Measurements from ENCODE around the gene TTC27. TPM values are rescaled to one million over a fixed set of nuclear protein-coding genes. Genes with fewer than 3 reads are reported as not detected.

Gene TTC27
- total and polyA plus RNA-seq, 5 donors = 5.0 to 10.3 (median 7.2) TPM

- intact Hi-C loops (cut with DNase I) = no loop called here
- Histone ChIP-seq H3K27me3 (ENCODE audit: control insufficient read depth, insufficient read depth) (no peaks in the 10 kb centered on the region), H3K4me1 (ENCODE audit: control insufficient read depth, insufficient read depth, low read length) (peaks cover 6% of the 10 kb centered on the region), H3K4me3 (ENCODE audit: low read length) (no peak overlapping the region), H3K27ac (ENCODE audit: low read length) (no peak overlapping the region), H3K9me3 (ENCODE audit: control insufficient read depth, low read length) (no peaks in the 10 kb centered on the region)
- DNase-seq = no peak
- ATAC-seq = no peak
- WGBS = 86% methylated on average over 7 of the region's 7 CpGs
Observed at GRCh38 chr2:32756074-32756727, 128.4 kb downstream of the TTC27 start.

- Histone ChIP-seq H3K9me3 (ENCODE audit: control insufficient read depth, low read length) (no peaks in the 10 kb centered on the region), H3K4me1 (ENCODE audit: control insufficient read depth, insufficient read depth, low read length) (peaks cover 4% of the 10 kb centered on the region), H3K27me3 (ENCODE audit: control insufficient read depth, insufficient read depth) (no peaks in the 10 kb centered on the region), H3K27ac (ENCODE audit: low read length) (peak overlapping the region; percentile 64), H3K4me3 (ENCODE audit: low read length) (peak overlapping the region; percentile 20)
- WGBS = 59% methylated on average over 11 of the region's 11 CpGs
- intact Hi-C loops (cut with DNase I) = no loop called here
- ATAC-seq (peak; percentile 63 to 82), DNase-seq (peak in 1 of 3 donors; percentile 70)
Observed at GRCh38 chr2:32758232-32758631, 130.4 kb downstream of the TTC27 start.

GRCh38 chr2:32760628-32761027 lies 132.8 kb downstream of the TTC27 start:
- Histone ChIP-seq H3K27ac (ENCODE audit: low read length) (no peak overlapping the region), H3K9me3 (ENCODE audit: control insufficient read depth, low read length) (no peaks in the 10 kb centered on the region), H3K27me3 (ENCODE audit: control insufficient read depth, insufficient read depth) (no peaks in the 10 kb centered on the region), H3K4me1 (ENCODE audit: control insufficient read depth, insufficient read depth, low read length) (peaks cover 2% of the 10 kb centered on the region), H3K4me3 (ENCODE audit: low read length) (no peak overlapping the region)
- ATAC-seq (no peak), DNase-seq (no peak)
- intact Hi-C loops (cut with DNase I) = no loop called here
- 85% methylated on average over 4 of the region's 4 CpGs for WGBS

DNA sequence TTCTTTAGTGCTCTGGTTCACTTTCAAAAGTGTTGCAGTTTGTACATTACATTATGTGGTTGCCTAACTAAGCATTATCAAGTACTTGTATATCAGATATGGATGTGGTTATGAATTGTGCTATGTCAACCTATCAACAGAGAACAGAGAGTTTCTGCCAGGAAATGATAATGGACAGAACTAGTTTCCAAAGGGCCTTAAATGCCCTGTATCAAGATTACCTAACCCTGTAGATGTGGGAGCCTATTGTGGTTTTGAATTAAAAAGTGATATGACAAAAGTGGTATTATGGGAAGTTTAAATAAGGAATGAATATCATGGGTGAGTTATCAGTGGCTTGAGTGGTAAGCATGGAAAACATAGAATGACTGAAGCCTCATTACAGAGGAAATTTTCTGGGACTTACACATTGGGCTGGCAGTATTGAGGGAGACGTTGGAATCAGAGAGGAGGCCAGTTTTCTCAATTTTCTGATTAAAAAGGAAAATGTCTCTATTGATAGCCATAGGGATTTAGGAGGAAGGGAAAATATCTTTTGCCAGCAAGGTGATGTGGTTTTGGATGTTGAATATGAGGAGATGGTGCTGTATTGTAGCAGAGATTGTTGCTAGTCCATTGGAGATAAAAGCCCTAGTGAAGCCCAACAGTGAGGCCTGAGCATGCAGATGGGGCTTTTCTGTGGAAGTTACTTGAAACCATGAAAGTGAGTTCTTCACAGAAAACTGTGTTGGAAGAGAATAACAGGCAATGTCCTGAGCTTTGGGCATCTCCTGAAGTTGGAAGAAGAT lies 140.7 kb downstream of the TTC27 start:
- 60% methylated on average over 1 of the region's 1 CpG for WGBS
- H3K27ac ChIP-seq (ENCODE audit: low read length) = no peak overlapping the region
- ATAC-seq (peak; percentile 50 to 72), DNase-seq (no peak)
- H3K9me3 ChIP-seq (ENCODE audit: control insufficient read depth, low read length) = no peaks in the 10 kb centered on the region
- no peak overlapping the region for H3K4me3 ChIP-seq (ENCODE audit: low read length)
- intact Hi-C loops (cut with DNase I) = no loop called here
- H3K4me1 ChIP-seq (ENCODE audit: control insufficient read depth, insufficient read depth, low read length) = no peaks in the 10 kb centered on the region
- no peaks in the 10 kb centered on the region for H3K27me3 ChIP-seq (ENCODE audit: control insufficient read depth, insufficient read depth)

DNA sequence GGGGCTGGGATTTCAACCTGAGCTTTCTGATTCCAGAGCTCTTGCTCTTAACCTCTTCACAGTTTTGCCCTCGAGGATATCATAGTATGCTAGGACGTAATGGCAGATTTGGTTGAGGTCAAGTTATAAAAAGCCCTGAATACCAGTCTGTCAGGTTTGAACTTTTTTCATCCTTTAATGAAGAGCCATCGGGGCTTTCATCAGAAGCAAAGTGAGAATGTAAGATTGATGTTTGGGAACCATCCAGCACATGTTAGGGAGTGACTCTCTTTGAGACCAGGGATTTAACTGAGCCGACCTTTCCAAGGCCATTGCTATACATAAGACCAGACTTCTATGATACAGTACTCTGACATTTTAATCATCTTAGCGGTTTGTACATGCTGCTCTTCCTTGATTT lies 142.5 kb downstream of the TTC27 start:
- ATAC-seq = no peak
- intact Hi-C loops (cut with DNase I) = loop anchor here (5.0 to 10.0 kb wide), 7 partner anchors 174 to 602 kb away; partner anchors contain the start of gene LTBP1 (in 2 of the 4)
- Histone ChIP-seq H3K27ac (ENCODE audit: low read length) (no peak overlapping the region), H3K27me3 (ENCODE audit: control insufficient read depth, insufficient read depth) (no peaks in the 10 kb centered on the region), H3K4me3 (ENCODE audit: low read length) (no peak overlapping the region), H3K9me3 (ENCODE audit: control insufficient read depth, low read length) (no peaks in the 10 kb centered on the region), H3K4me1 (ENCODE audit: control insufficient read depth, insufficient read depth, low read length) (no peaks in the 10 kb centered on the region)
- no peak for DNase-seq
- 78% methylated on average over 5 of the region's 5 CpGs for WGBS

DNA sequence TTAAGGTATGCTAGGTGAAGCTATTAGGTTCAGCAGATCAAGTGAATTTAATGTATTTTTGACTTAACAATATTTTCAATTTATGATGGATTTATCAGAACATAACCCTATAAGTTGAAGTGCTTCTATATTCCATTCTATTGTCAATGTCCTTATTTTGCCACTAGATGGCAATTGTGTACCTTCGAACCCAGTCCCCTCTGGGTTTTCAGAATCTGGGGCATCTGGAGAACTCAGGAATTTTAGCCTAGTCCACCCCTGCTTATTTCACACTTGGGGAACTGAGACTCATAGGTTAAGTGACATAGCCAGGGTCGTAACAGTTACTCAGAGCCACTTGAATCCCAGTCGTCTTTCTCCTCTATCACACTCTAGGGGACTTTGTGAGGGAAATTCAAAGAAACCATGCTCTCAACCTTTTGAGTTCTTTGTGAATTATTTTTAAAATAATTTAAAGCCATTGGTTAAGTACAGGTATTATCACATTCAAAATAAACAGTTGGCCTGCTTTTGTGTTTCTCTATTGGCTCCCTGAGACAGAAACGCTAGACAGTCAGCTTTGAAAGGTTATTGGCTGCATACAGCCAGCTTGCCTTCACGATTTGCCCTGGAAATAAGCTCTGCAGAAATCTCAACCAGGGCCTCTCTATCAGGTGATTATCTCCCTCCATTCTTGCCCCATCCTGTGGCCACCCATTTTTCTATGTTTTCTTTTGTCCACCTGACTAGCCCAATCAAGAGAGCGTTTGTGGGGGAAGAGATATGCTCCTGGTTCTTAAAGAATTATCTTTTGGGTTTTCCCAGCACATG lies 145.0 kb downstream of the TTC27 start:
- DNase-seq (no peak), ATAC-seq (peak; percentile 81 to 86)
- Histone ChIP-seq H3K9me3 (ENCODE audit: control insufficient read depth, low read length) (no peaks in the 10 kb centered on the region), H3K27ac (ENCODE audit: low read length) (no peak overlapping the region), H3K27me3 (ENCODE audit: control insufficient read depth, insufficient read depth) (no peaks in the 10 kb centered on the region), H3K4me1 (ENCODE audit: control insufficient read depth, insufficient read depth, low read length) (no peaks in the 10 kb centered on the region), H3K4me3 (ENCODE audit: low read length) (no peak overlapping the region)
- intact Hi-C loops (cut with DNase I) = loop anchor here (2.0 to 10.0 kb wide), 9 partner anchors 172 to 599 kb away; partner anchors contain the start of gene LTBP1 (in 3 of the 4)
- whole genome bisulfite sequencing = 35% methylated on average over 6 of the region's 6 CpGs

- Histone ChIP-seq H3K9me3 (ENCODE audit: control insufficient read depth, low read length) (no peaks in the 10 kb centered on the region), H3K4me3 (ENCODE audit: low read length) (no peak overlapping the region), H3K27ac (ENCODE audit: low read length) (no peak overlapping the region), H3K4me1 (ENCODE audit: control insufficient read depth, insufficient read depth, low read length) (no peaks in the 10 kb centered on the region), H3K27me3 (ENCODE audit: control insufficient read depth, insufficient read depth) (no peaks in the 10 kb centered on the region)
- ATAC-seq (peak; percentile 41 to 69), DNase-seq (no peak)
- WGBS = 73% methylated on average over 5 of the region's 5 CpGs
- intact Hi-C loops (cut with DNase I) = loop anchor here (2.0 to 10.0 kb wide), 9 partner anchors 171 to 599 kb away; partner anchors contain the start of gene LTBP1 (in 3 of the 4)
Observed at GRCh38 chr2:32773448-32773808, 145.6 kb downstream of the TTC27 start.

DNA sequence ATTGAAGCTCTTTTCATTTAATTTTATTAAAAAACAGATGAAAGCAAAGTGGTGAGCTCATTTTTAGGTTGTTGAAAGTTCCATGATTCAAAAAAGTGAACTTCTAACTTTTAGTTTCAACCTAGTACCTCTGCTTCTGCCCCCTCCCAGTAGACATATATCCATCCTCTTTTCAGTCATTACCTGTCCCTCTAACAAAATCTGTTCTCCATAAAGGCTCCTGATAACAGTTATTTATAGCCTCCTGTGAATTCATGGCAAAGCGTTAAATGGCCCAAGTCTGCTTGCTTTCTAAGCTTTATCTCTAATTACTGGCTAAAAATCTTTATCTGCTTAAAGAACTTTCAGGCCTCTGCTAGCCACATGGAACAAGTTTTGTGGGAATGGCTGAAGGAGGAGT lies 148.1 kb downstream of the TTC27 start:
- Histone ChIP-seq H3K27ac (ENCODE audit: low read length) (no peak overlapping the region), H3K27me3 (ENCODE audit: control insufficient read depth, insufficient read depth) (no peaks in the 10 kb centered on the region), H3K9me3 (ENCODE audit: control insufficient read depth, low read length) (no peaks in the 10 kb centered on the region), H3K4me3 (ENCODE audit: low read length) (no peak overlapping the region), H3K4me1 (ENCODE audit: control insufficient read depth, insufficient read depth, low read length) (no peaks in the 10 kb centered on the region)
- intact Hi-C loops (cut with DNase I) = loop anchor here in 3 of 4 donors (10.0 kb wide), 3 partner anchors 169 to 259 kb away; partner anchors contain the start of gene LTBP1 (in 1 of the 3)
- no peak for ATAC-seq
- WGBS = 54% methylated on average over 1 of the region's 1 CpG
- no peak for DNase-seq

GRCh38 chr2:32777714-32778113 lies 149.9 kb downstream of the TTC27 start:
- ATAC-seq (no peak), DNase-seq (no peak)
- no peaks in the 10 kb centered on the region for H3K4me1 ChIP-seq (ENCODE audit: control insufficient read depth, insufficient read depth, low read length)
- WGBS = 96% methylated on average over 6 of the region's 6 CpGs
- intact Hi-C loops (cut with DNase I) = loop anchor here in 3 of 4 donors (10.0 kb wide), 3 partner anchors 167 to 257 kb away; partner anchors contain the start of gene LTBP1 (in 1 of the 3)
- no peak overlapping the region for H3K4me3 ChIP-seq (ENCODE audit: low read length)
- no peaks in the 10 kb centered on the region for H3K9me3 ChIP-seq (ENCODE audit: control insufficient read depth, low read length)
- H3K27ac ChIP-seq (ENCODE audit: low read length) = no peak overlapping the region
- no peaks in the 10 kb centered on the region for H3K27me3 ChIP-seq (ENCODE audit: control insufficient read depth, insufficient read depth)

GRCh38 chr2:32780961-32781360 lies 153.1 kb downstream of the TTC27 start:
- ATAC-seq = no peak
- WGBS = 79% methylated on average over 2 of the region's 2 CpGs
- no peaks in the 10 kb centered on the region for H3K27me3 ChIP-seq (ENCODE audit: control insufficient read depth, insufficient read depth)
- H3K9me3 ChIP-seq (ENCODE audit: control insufficient read depth, low read length) = no peaks in the 10 kb centered on the region
- no peak overlapping the region for H3K4me3 ChIP-seq (ENCODE audit: low read length)
- H3K27ac ChIP-seq (ENCODE audit: low read length) = no peak overlapping the region
- intact Hi-C loops (cut with DNase I) = loop anchor here in 1 of 4 donors (10.0 kb wide), 1 partner anchor 164 kb away; the partner anchor contains the start of gene LTBP1
- no peak for DNase-seq
- no peaks in the 10 kb centered on the region for H3K4me1 ChIP-seq (ENCODE audit: control insufficient read depth, insufficient read depth, low read length)

All from right cardiac atrium (tissue), 5 donors.